Fibroblast of skin of right quadriceps (primary cell): ENCODE measurements around the gene BAZ1B.
"Not testable (repeated sequence)": the region's sequence is repeated elsewhere in the genome, so short reads cannot be mapped to it uniquely, and the experiment has no call there.

ENCODE experiments used
- DNase-seq: peaks from one replicate; pipeline ENCODE4 v3.0.0-alpha.2; 2013

BAZ1B gene

DNA sequence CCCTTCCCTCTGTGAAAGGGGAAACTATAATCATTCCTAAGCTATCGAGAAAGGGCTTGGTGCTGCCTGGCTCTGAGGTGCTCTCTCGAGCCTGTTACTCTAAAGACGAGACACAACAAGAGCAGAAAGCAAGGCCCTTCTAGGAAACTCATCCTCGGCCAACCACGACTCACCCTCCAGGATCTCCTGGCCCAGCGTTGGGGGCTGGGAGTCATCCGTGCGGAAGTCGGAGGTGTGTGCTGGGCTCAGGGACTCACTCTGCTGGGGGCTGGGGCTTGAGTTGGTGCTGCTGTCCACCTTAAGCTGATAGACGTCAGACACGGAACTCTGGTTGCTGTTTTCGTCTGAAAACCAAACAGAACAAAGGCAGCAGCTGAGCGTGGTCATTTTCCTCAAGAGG lies 17.6 kb upstream of the BAZ1B start:
- DNase-seq, result no peak

DNA sequence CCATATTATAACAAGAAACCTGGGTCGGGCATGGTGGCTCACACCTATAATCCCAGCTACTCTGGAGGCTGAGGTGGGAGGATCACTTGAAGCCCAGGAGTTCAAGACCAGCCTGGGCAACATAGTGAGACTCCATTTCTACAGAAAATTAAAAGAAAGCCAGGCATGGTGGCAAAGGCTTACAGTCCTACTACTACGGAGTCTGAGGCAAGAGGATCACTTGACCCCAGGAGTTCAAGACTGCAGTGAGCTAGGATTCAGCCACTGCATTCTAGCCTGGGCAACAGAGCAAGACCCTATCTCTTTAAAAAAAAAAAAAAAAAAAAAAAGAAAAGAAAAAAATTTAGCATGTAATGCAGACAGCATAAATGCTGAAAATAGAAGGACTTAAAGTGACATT lies 16.4 kb upstream of the BAZ1B start:
- DNase-seq, result not testable (repeated sequence)

DNA sequence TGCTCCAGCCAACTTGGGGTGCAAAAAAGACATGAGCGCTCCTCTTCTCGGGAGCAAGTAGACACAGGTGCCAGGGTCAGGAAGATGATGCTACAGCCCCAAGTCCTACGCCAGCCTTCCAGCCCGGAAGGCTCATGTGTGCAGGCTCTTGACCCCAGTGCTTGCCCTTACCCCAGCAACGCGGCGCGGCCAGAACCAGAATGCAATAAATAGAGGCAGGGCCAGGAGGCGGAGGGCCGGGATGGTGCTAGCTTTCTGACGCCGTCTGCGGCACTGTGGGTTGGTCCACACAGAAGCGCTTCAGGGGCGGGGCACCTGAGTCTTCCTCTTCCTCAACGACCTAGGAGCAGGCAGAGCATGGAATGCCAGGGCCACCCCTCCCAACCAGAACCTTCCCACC lies 15.0 kb upstream of the BAZ1B start:
- DNase-seq, result no peak

DNA sequence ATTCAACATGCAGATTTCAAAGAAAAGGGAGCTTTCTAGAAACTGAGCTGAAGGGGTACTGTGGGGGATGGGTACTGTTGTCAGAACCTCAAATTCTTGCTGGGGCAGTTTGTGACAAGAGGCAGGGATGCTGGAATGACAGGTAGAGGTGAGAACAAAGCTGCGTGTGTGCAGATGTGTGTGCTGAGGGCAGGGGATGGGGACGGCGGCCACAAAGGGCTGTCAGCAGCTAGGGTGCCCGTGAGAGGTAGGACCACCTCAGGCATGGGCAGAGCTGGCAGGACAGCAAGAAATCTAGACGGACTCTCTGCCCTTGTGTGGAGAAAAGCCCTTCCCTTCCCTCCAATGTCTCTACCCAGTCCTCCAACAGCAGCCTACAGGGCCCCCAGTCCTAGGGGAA lies 14.4 kb upstream of the BAZ1B start:
- no peak for DNase-seq

DNA sequence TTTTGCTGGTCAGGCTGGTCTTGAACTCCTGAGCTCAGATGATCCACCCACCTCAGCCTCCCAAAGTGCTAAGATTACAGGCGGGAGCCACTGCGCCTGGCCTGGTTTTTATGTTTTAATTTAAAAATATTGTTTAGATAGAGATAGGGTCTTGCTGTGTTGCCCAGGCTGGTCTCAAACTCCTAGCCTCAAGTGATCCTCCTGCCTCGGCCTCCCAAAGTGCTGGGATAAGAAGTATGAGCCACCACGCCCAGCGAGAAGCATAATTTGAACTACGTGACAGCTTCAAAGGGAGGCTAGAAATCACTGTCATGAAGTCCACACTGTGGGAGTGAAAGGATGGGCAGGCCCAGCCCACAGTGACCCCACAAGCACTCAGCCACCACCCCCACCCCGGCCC lies 13.8 kb upstream of the BAZ1B start:
- DNase-seq, result not testable (repeated sequence)

DNA sequence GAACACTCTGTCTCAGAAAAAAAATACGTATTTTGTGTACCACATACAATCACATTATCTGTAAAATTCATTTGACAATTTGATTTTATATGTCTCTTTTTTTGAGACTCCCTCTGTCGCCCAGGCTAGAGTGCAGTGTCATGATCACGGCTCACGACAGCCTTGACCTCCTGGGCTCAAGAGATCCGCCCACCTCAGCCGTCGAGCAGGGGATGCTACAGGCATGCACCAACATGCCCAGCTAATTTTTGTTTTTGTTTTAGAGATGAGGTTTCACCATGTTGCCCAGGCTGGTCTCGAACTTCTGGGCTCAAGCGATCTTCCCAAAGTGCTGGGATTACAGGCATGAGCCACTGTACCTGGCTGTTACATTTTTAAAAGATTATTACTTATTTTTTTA lies 11.6 kb upstream of the BAZ1B start:
- no peak for DNase-seq

DNA sequence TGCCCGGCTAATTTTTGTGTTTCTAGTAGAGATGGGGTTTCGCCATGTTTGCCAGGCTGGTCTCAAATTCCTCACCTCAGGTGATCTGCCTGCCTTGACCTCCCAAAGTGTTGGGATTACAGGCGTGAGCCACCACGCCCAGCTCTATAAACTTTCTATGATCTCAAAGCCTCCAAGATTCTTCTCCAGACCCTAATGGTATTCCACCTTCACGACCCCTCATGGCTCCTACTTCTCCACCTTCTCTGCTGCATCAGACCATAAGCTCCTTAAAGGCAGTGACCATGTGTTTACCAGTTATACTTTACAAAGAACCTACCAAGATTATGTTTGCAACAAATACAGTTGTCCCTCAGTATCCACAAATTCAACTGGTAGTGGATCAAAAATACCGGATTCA lies 10.1 kb upstream of the BAZ1B start:
- DNase-seq, result no peak

DNA sequence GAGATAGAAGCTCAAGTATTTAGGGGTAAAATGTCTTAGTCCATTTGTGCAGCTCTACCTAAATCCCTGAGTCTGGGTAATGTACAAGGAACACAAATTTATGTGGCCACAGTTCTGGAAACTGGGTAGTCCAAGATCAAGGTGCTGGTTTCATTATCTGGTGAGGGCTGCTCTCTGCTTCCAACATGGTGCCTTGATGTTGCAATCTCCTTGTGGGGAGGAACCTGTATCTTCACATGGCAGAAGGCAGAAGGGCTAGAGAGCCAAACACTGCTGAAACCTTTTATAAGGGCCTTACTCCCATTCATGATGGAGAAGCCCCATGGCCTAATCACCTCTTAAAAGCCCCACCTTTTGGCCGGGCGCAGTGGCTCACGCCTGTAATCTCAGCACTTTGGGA lies 8.7 kb upstream of the BAZ1B start:
- no peak for DNase-seq

DNA sequence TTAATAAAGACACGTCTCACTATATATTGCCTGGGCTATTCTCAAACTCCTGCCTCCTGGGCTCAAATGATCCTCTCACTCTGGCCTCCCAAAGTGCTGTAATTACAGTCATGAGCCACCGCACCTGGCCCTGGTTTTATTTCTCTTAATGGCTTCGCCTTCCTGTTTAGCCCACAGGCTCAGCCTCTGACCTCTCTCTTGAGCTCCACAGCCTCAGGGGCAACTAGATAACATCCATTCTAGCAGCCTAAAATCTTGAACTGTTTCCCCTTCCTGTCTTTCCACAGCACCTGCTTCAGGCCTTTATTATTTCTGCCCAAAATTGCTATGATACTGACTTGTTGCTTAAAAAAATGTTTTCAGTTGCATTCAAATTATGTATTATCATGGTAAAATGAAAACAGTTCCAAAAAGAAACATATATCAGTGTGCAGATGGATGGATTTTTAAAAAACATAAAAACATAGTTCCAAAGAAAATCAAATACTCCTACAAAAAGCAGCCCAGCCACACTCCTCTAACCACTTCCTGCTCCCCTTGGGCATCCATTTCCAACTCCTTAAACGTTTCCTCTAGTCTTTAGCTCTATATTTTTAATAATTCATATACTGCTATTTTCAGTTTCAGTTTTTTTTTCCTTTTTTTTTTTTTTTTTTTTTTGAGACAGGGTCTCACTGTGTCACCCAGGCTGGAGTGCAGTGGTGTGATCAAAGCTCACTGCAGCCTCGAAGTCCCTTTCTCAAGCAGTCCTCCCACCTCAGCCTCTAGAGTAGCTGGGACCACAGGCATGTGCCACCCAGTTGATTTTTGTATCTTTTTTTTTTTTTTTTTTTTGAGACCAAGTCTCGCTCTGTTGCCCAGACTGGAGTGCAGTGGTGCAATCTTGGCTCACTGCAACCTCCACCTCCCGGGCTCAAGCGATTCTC lies 5.1 kb upstream of the BAZ1B start:
- no peak for DNase-seq

DNA sequence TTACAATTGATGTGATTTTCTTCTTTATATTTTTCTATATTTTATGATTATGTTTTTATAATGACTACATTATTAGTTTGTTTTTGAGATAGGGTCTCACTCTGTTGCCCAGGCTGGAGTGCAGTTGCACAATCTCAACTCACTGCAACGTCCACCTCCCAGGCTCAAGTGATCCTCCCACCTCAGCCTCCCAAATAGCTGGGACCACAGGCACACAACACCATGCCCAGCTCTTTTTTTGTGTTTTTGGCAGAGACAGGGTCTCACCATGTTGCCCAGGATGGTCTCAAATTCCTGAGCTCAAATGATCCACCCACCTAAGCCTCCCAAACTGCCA lies 4.0 kb upstream of the BAZ1B start:
- DNase-seq, result not testable (repeated sequence)

DNA sequence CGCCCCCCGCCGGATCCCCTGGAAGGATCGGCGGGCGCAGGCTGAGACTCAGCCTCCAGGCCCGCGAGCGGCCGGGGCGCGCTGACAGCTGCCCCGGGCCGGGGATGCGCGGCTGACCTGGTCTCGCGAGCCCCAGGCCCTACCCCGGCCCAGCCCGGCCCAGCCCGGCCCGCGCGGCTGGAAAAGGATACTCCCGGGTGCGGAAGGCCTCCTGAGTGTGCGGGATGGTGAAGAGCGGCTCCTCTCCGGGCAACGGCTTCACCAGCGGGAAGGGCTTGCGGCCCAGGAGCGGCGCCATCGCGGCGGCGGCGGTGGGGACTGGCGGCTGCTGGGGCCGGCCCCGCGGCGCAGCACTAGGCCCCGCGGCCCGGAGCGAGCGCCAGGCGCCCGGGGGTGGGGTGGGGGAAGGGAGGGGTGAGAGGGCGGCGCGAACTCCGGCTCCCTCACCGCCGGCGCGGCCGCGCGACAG lies 423 bp downstream of the BAZ1B start:
- no peak for DNase-seq

DNA sequence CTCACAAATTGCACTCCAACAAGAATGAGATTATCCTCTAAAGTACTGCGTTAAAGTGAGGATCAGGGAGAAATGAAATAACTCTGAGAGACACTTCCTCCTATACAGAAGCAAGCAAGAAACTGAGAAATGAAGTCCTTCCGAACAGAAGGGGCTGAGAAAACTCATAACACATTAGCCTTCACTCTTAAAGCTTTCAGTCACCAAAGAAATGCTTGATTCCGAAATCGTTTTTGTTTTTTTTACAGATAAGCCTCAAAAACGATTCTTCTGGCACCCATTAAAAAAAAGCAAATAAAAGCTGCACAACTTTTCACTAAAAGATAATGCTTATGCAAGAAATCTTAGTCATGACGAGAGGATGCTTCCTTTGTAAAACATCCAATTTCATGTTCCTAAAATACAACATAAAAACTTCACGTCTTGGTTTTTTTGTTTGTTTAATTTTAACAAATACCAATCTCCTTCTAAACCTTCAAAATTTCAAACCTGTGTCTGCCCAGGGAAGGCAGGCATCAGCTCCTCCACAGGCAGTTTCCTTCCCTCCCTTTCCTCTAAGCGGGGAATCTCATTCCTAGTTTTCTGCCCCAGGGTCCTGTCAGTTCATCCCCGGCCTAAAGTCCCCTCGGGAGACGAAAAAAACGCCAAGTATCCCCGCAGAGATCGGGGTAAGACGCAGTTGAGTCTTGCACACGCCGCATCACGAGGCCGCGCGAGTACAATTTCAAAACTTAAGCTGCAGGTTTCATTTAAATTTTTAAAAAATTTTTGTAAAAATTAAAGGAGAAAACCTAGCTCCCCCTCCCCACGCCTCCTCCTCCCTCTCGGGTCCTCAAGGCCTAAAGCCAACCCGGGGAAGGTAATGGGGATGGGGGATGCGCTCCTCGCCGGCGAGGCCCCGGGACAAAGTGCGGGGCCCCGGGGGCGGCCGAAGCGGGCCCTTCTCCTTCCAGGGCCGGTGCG lies 1.1 kb downstream of the BAZ1B start:
- DNase-seq, result peak; percentile 18

DNA sequence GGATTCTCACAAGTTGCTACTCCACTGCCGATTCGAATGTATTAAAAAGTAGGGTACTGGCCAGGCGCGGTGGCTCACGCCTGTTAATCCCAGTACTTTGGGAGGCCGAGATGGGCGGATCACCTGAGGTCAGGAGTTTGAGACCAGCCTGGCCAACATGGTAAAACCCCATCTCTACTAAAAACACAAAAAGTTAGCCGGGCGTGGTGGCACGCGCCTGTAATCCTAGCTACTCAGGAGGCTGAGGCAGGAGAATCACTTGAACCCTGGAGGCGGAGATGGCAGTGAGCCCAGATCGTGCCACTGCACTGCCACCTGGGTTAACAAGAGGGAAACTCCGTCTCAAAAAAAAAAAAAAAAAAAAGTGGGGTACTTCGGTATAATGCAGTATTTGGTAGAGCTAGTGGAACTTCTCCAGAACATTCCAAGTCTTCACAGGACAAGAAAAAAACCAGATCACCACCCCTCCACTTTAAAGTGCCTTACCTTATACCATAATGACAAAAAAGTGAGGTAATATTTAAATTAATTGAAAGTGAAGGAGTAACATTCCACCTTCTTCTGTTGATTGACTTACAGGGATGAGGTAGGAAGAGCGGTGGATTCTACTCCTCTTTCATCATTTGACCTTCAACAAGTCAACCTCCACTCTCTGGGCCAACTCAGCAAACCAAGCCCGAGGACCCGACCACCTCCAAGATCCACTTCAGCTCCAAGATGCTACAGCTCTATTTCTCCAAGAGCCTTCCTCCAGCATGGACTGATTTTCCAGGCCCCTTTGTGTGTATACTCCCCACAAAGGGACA lies 2.0 kb downstream of the BAZ1B start:
- no peak for DNase-seq

DNA sequence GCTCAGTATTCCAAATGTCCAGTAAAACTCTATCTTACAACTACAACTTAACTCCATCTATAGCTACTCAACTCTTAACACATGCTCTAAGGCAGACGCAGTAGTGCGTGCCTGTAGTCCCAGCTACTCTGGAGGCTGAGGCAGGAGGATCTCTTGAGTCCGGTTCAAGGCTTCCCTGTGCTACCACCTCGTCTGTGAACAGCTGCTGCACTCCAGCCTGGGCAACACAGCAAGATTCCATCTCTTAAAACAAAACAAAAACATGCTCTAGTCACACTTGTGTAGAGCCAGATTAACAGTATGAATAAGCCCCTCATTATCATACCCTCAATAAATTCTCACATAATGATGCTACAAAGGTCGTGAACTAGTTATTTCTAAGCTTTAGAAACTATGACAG lies 3.6 kb downstream of the BAZ1B start:
- no peak for DNase-seq

DNA sequence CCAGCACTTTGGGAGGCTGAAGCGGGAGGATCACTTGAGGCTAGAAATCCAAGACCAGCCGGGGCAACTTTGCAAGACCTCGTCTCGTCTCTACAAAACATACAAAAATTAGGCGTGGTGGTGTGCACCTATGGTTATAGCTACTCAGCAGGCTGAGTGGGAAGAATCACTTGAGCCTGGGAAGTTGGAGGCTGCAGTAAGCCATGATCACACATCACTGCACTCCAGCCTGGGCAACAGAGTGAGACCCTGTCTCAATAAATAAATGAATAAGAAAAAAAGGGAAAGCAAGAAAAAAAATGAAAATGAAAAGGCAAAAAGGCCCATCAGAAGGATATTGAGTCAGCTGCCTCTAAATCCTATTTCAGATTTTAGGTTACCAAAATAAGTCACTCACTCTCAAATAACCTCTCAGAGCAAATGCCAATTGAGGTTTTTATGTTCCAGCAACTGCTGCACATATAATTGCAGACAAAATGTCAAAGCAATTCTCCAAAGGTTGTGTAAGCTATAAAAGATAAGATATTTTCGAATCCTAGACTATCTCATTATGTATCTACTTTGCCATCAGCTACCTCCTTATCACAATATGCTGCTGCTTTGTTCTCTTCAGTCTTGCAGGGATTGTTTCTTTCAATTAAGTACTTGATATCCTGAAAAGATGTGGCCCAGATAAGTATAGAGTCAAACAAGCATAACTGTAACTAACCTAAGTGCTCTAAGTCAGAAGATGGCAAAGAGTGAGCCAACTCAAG lies 4.7 kb downstream of the BAZ1B start:
- DNase-seq, result no peak

DNA sequence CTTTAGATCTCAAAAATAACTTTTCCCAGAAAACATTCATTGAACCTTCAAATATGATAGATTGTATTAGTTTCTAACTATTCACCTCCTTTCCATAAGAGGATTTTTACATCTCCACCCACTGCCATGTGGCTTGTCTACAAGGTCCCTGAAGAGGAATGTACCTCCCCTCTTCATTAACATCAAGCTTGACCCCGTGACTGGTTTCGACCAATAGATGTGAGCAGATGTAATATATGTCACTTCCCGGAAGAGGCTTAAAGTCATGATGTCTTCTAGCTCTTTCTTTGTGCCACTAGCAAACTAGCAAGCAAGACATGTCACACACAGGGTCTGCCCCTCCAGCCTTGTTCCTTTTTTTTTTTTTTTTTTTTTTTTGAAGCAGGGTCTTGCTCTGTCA lies 6.9 kb downstream of the BAZ1B start:
- no peak for DNase-seq

DNA sequence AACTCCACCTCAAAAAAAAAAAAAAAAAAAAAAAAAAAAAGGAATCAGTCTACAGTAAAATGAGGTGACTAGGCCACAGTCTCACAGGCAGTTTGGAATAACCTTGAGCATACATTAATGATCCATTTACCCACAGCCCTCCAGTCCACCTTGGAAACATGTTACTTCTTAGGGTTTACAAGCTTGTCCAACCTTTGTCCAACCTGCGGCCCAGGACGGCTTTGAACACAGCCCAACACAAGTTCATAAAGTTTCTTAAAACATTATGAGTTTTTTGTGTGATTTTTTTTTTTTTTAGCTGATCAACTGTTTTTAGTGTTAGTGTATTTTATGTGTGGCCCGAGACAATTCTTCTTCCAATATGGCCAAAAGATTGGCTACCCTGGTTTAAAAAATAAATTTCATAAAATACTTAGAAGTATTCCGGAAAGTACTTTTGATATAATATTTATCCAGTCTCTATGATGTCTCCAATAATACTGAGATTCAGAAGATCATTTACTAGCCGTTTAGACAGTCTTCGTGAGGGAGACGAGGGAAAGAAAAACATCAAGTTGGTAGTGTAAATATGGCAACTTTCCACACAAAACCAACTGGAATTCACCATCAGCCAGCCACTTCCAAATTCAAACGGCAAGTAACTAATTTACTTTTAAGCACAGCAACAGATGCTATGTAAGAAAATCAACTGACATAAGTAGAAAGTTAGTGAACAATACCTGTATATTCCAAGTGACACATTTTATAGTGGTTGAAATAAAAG lies 9.9 kb downstream of the BAZ1B start:
- DNase-seq, result no peak

DNA sequence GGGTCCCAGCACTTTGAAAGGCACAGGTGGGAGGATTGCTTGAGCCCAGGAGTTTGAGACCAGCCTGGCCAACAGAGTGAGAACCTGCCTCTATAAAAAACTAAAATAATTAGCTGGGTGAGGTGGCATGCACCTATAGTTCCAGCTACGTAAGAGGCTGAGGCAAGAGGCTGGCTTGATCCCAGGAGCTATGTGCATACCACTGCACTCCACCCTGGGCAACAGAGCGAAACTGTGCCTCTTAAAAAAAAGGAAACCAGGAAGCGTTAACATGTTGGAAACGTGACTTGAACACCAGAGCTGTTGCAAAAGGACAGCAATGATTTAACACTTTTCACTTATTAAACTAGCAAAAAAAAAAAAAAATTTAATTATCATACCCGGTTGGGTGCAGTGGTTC lies 12.6 kb downstream of the BAZ1B start:
- no peak for DNase-seq

DNA sequence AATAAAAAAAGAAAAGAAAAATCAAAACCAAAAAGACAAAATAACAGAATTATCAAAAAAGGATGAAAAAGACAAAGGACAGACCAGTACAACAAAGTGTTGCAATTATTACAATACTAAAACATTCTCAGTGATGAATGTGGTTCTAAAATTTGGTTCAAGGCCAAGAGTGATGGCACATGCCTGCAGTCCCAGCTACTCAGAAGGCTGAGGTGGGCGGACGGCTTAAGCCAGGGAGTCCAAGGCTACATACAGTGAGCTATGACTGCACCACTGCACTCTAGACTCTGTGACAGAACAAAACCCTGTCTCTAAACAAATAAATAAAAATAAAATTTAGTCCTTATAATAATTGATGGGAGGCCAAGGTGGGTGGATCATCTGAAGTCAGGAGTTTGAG lies 14.5 kb downstream of the BAZ1B start:
- no peak for DNase-seq

DNA sequence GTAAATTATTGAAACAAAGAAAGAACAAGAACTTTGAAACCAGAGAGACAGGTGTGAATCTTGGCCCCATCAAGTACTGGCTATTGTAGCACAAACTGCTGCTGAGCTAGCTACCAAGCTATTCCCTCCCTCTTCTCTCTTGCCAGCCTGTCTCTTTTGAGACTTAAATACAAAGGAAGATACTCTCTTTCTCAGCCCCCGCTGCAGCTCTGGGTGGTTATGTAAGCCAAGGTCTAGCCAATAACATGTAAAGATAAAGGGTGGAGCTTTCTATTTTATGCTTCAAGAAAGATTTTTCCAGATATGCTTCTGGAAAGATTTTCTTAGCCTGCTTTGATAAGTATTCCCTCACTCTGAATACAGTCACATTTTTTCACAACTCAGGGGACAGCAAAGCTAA lies 17.2 kb downstream of the BAZ1B start:
- DNase-seq, result no peak

DNA sequence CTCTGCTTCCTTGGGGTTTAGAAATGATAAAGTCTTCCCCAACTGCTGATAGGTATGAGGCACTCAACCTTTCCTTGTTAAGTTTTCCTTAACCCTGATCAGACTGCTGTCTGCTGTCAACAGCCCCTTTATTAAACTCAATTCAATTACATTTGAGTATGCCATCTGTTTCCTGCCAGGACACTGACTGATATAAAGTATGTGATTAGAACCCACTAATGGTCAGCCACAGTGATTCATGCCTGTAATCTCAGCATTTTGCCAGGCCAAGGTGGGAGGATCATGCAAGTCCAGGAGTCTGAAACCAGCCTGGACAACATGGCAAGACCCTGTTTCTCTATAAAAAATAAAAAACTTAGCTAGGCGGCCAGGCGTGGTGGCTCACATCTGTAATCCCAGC lies 18.1 kb downstream of the BAZ1B start:
- no peak for DNase-seq

DNA sequence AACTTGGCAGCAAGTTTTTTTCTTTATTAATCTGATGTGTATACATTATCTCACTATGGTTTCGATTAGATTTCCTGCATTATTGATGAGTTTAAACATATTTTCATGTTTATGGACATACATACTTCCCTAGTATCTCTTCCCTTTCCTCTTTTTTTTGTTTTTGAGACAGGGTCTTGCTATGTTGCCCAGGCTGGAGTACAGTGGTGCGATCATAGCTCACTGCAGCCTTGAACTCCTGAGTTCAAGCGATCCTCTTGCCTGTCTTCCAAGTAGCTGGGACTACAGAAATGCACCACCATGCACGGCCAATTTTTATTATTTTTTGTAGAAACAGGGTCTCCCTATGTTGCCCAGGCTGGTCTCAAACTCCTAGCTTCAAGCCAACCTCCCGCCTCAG lies 18.9 kb downstream of the BAZ1B start:
- DNase-seq, result no peak
